HG02642 (cell line): ENCODE measurements around the gene HK2.
A peak's percentile ranks its signal among the peaks of the same experiment; 100 is the strongest.

ENCODE experiments used
- ATAC-seq: cut with Tn5 transposase; IDR thresholded peaks from one replicate; pipeline ENCODE4 v1.9.1; 2021; ENCODE audit warnings: mild to moderate bottlenecking; ENCODE audit not compliant: unreplicated experiment, poor library complexity

Gene HK2

DNA sequence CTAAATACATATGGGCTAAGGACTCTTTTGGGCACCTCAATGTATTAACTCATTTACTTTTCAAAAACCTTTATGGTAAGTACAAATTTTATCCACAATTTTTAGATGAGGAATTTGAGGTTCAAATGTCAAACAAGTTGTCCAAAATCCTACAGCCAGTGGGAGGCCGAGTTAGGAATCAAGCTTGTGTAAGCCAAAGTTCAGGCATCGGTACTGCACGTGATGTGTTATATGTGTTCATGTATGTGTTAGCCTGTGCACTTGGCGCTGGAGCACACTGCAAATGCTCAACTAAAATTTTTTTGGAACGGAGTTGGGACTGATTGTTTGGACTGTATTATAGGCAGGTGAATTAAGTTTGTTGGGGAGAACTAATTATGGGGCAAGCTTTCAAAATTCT is 22.7 kb downstream of the HK2 start:
- no peak for ATAC-seq

DNA sequence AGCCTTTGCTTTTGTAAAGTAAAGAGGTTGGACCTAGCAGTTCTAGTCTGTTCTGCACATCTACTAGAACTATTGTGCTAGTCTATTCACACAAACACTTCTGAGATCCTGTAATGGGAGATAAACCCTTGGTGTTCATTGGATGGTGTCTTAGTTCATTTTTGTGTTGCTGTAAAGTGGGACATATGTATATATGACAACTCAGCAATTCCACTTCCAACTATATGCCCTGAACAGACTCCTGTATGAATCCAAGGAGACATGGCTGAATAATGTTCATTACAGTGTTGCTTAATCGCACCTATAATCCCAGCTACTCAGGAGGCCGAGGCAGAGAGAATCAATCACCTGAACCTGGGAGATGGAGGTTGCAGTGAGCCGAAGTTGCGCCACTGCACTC is 23.3 kb downstream of the HK2 start:
- ATAC-seq = no peak

DNA sequence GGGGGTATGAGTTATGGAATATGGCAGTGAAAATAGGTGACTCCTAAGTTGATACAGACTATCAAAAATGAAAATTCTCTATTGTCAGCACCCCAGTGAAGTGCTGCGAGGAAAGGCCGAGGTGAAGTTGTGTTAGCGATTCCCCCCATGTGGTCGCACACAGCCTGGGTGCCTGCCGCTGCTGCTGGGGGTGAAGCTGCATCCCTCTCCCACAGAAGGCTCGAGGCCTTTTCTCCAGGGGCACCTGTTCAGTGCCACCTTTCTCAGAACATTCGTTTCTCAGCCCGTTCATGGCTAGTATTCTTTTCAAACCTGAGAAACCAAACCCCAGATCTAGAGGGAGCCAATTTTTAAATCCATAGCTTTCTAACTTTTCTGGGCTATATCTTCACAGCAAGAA is 23.8 kb downstream of the HK2 start:
- no peak for ATAC-seq

GRCh38 chr2:74858281-74858680 is 24.4 kb downstream of the HK2 start:
- ATAC-seq = no peak

GRCh38 chr2:74860079-74860478 is 26.2 kb downstream of the HK2 start:
- ATAC-seq = no peak

- no peak for ATAC-seq
Measured at GRCh38 chr2:74860521-74860920, 26.6 kb downstream of the HK2 start.

- no peak for ATAC-seq
Measured at GRCh38 chr2:74861531-74861930, 27.6 kb downstream of the HK2 start.

- no peak for ATAC-seq
Measured at GRCh38 chr2:74862020-74862964, 28.4 kb downstream of the HK2 start.

GRCh38 chr2:74863802-74864248 is 29.9 kb downstream of the HK2 start:
- peak; percentile 46 for ATAC-seq

DNA sequence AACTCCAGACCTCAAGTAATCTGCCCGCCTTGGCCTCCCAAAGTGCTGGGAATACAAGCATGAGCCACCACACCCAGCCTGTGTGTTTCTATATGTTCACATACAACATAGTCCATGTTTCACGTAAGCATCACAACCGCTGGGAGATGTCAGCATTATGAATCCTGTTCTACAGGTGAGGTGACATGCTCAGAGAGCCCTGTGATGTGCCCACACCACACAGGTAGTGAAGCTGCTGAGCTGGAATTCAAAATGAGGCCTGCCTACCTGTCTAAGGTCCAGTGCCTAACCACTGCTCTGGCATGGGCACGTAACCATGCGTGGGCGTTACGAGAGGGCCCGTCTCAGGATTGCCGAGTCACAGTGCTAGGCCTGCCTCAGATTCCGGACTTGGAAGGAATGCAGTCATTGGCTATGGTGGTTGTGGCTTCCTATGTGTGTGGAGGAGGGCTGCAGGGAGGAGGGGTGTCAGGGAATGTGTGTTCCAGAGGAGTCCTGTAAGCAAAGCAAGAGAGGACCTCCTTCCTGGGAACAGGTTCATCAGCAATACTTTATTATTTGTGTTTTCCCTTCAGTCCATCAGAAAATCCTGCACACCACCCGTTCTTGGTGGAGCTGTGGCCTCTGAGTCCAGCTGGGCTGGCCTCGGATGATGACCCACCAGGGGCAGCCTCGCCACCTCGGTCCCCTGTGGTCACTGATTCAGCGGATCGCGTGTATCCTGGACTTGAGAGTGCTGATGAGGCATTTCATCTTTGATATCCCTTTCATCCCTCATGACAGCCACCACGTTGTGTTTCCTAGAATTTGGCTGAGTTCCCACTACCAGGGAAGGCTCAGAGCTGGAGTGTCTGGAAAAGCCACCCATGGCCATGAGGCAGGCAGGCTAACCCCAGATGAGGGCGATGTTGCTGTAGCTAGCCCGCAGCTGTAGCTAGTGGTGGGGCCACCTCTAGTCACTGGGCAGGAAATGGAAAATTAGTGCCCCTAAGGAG is 31.1 kb downstream of the HK2 start:
- ATAC-seq = no peak

DNA sequence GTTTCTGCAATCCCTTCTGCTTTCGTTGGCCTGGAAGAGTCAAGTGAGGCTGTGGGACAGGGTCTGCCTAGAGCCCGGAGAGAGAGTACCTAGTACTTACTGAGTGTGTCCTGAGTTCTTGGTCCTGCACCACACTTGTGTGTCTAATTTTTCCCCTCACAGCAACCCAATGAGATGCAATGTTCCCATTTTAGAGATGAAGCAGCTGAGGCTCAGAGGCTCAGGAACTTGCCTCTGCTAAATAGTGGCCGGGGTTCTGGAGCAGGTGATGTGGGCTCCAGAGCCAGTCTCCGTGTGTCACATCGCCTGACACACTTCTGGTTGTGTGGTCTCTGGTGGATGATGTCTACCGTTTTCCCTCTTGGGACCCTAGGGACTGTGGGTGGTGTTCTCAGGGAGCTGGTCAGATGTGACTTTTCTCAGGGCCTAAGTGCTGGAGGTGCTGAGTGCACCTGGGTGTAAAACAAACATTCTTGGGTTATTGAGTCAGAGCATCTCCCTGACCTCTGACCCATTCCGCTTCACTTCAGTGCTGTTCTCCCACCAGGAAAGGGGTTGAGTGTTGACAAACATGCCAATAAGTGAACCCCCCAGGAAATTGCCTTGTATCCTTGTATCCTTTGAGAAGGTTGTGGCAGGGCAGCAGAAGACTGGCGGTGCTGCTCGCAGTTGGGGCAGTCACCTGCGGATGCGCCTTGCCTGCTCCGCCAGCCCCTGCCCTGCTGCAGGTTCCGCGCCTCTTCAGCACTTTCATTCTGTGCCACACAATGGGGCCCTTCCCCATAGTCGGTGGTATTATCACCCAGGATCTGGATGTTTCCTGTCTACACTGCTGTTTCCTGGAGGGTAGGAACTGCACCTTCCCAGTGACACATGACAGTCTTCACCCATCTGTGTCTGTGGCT is 32.1 kb downstream of the HK2 start:
- ATAC-seq = no peak

DNA sequence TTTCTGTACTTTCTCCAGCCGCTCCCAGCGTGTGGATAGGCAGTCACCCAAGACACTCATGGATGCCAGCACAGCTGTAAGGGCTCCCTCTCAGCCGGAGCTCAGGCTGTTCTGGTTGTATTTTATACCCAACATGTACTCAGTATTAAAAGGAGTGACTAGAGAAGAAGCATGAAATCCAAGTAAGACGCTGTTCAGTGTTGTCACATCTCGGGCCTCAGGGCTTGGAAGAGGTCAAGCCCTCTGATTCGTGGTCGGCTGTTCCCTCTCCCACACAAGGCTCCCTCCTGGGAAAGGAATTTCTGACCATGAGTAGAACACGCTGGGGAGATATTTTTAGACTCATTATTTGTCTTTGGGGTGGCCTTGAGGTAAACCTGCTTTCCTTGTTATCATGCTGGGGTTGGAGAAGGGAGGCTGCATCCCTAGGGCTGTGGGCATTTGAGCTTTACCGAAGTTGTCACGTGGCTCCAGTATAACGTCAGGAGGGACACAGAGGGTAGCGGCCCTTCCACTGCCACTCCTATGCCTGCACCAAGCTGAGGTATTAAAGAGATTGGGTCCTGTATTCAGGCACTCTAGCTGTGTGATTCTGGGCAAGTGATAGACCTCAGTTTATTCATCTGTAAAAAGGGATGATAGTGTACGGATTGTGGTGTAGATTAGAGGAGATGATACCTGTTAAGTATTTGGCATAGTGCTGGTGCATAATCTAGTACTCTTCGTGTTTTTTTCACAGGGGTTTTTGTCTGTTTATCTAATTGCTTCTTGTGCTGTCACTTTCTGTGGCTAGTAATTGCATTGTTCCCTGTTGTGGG is 34.1 kb downstream of the HK2 start:
- ATAC-seq = no peak

DNA sequence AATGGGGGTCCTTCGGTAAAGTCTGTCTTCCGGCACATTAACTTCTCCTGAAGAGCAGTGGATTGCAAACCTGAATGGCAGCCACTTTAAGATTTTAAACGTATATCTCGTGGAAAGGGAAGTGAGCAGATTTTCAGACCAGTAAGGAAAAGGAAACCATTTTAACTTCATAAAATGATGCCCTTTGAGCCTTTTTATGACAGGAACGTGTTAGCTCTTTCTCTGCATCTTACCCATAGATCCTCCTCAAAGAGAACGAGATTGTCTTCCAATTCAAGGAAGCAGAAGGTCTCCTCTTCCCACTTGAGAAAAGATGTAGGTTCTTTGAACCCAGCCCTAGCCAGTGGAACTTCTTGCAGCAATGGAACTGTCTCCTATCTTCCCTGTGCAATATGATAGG is 35.6 kb downstream of the HK2 start:
- ATAC-seq = no peak

- no peak for ATAC-seq
Measured at GRCh38 chr2:74870951-74871350, 37.0 kb downstream of the HK2 start.

DNA sequence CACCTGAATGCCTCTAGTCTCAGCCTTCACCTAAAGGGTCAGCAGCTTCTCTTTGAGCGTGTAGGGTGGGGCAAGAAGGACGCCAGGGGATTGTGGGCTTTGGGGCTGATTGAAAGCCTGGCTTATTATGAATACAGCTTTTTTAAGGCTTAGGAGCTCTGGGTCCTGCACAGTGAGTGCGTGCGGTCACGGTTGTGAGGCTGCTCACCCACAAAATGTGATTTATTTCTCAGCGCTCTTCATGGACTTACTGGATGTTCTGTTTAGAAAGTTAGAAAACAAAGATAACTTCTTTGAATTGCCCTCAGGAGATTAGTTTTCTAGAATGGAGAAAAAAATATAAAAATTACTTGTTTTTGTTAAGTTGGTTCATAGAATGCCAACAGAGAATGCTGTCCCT is 37.5 kb downstream of the HK2 start:
- no peak for ATAC-seq

- no peak for ATAC-seq
Measured at GRCh38 chr2:74872389-74872836, 38.5 kb downstream of the HK2 start.

DNA sequence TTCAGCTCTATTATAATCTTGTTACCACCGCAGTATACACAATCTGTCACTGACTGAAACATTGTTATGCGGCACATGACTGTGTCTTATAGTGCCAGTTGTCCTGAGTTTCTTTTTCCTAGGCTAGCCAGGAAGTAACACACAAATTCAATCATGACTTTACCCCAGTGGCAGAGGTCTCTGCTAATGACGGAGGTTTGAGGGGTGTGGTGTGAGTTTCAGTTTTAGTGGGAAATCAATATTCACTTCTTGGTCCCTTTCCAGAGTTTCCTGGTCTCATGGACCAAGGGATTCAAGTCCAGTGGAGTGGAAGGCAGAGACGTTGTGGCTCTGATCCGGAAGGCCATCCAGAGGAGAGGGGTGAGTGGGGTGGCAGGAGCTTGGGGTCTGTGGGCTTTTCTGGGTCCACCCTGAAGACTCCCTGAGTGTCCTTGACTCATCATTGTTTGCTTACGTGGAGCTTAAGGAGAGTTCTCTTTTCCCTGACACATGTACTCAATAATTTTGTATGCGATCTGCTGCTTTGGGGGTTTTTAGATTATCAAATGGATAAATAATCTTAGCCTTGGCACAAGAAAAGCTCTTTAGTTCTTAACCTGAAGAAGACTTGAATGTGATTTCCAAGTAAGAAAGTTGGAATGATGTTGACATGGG is 39.2 kb downstream of the HK2 start:
- no peak for ATAC-seq
